Activated gamma-delta T cell treated with anti-CD3 and anti-CD28 coated beads, Interleukin-2, amount 50 U/mL, for 16 hours (primary cell): ENCODE results near the gene NKAIN2.
"Not testable (repeated sequence)": the region's sequence is repeated elsewhere in the genome, so short reads cannot be mapped to it uniquely, and the experiment has no call there.

Experiments used
- DNase-seq: peaks from one replicate; pipeline ENCODE4 v3.0.0-alpha.2; 2020; ENCODE audit warnings: low read depth

Gene NKAIN2

GRCh38 chr6:124080483-124080882 lies 276.8 kb downstream of the NKAIN2 start:
- no peak for DNase-seq

- no peak for DNase-seq
Measured at GRCh38 chr6:124090491-124090890, 286.8 kb downstream of the NKAIN2 start.

- DNase-seq, result no peak
Measured at GRCh38 chr6:124099520-124099919, 295.9 kb downstream of the NKAIN2 start.

- DNase-seq, result no peak
Measured at GRCh38 chr6:124110514-124110913, 306.8 kb downstream of the NKAIN2 start.

GRCh38 chr6:124119596-124119995 lies 315.9 kb downstream of the NKAIN2 start:
- DNase-seq, result no peak

- DNase-seq, result no peak
Measured at GRCh38 chr6:124123617-124124209, 320.0 kb downstream of the NKAIN2 start.

GRCh38 chr6:124131259-124131658 lies 327.6 kb downstream of the NKAIN2 start:
- no peak for DNase-seq

GRCh38 chr6:124131779-124132178 lies 328.1 kb downstream of the NKAIN2 start:
- DNase-seq, result no peak

GRCh38 chr6:124132256-124132655 lies 328.6 kb downstream of the NKAIN2 start:
- DNase-seq, result no peak

- no peak for DNase-seq
Measured at GRCh38 chr6:124142852-124143251, 339.2 kb downstream of the NKAIN2 start.

GRCh38 chr6:124143435-124143834 lies 339.8 kb downstream of the NKAIN2 start:
- no peak for DNase-seq

GRCh38 chr6:124147621-124148020 lies 344.0 kb downstream of the NKAIN2 start:
- DNase-seq, result no peak

- no peak for DNase-seq
Measured at GRCh38 chr6:124148236-124148957, 344.7 kb downstream of the NKAIN2 start.

- DNase-seq, result no peak
Measured at GRCh38 chr6:124149646-124150045, 346.0 kb downstream of the NKAIN2 start.

GRCh38 chr6:124158024-124158423 lies 354.4 kb downstream of the NKAIN2 start:
- DNase-seq, result no peak

GRCh38 chr6:124163676-124164075 lies 360.0 kb downstream of the NKAIN2 start:
- no peak for DNase-seq

- DNase-seq, result no peak
Measured at GRCh38 chr6:124164343-124164742, 360.7 kb downstream of the NKAIN2 start.

- DNase-seq, result not testable (repeated sequence)
Measured at GRCh38 chr6:124167249-124167648, 363.6 kb downstream of the NKAIN2 start.

- DNase-seq, result no peak
Measured at GRCh38 chr6:124190256-124190655, 386.6 kb downstream of the NKAIN2 start.

GRCh38 chr6:124193132-124193531 lies 389.5 kb downstream of the NKAIN2 start:
- no peak for DNase-seq

- DNase-seq, result no peak
Measured at GRCh38 chr6:124197148-124197547, 393.5 kb downstream of the NKAIN2 start.

GRCh38 chr6:124199286-124199685 lies 395.6 kb downstream of the NKAIN2 start:
- DNase-seq, result no peak

- no peak for DNase-seq
Measured at GRCh38 chr6:124200661-124201060, 397.0 kb downstream of the NKAIN2 start.
